ENCODE results near the gene FNBP1.

DNA sequence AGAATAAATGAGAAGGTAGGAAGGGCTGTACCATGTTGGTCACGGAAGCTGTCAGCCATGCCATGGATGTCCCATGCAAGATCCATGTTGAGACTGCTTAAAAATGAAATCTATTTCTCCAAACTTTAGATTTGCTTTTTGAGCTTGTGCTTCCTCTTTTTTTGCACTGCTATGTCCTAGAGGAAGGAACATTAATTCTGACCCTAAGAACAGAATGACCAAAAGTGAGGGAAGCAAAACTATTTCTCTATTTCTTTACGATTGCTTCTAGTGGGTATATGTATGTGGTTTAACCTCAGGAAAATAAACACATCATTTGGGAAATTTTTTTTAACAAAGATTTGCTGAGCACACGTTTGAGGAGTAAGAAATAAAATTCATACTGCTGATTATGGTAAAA, 123.1 kb downstream of the FNBP1 start:
- TF ChIP-seq, protein P1, sequence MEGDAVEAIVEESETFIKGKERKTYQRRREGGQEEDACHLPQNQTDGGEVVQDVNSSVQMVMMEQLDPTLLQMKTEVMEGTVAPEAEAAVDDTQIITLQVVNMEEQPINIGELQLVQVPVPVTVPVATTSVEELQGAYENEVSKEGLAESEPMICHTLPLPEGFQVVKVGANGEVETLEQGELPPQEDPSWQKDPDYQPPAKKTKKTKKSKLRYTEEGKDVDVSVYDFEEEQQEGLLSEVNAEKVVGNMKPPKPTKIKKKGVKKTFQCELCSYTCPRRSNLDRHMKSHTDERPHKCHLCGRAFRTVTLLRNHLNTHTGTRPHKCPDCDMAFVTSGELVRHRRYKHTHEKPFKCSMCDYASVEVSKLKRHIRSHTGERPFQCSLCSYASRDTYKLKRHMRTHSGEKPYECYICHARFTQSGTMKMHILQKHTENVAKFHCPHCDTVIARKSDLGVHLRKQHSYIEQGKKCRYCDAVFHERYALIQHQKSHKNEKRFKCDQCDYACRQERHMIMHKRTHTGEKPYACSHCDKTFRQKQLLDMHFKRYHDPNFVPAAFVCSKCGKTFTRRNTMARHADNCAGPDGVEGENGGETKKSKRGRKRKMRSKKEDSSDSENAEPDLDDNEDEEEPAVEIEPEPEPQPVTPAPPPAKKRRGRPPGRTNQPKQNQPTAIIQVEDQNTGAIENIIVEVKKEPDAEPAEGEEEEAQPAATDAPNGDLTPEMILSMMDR (IDR thresholded peaks at IDR 0.05): no peak
- TF ChIP-seq TCF7L2 (IDR thresholded peaks at IDR 0.05; ENCODE audit: low read depth, low read length) (no peak), SIN3A (IDR thresholded peaks at IDR 0.05; ENCODE audit: borderline replicate concordance, insufficient read depth, low read depth, low read length) (no peak)
